T-cell (primary cell): Measurements from ENCODE around the gene ADRA2B. TPM values are rescaled to one million over a fixed set of nuclear protein-coding genes. Genes with fewer than 3 reads are reported as not detected.

Experiments
- ATAC-seq, 4 experiments: fragments of 200-7000 bp in 3 of 4; fragments of 150-1000 bp in 1 of 4; cut with Tn5 transposase; replicated peaks in 1 of 4; 1 replicate in 3 of 4; 2 replicates in 1 of 4; pipeline ENCODE4 v1.10.0; 2021; ENCODE audit warnings: moderate library complexity in 3 of 4, mild to moderate bottlenecking in 2 of 4, moderate number of reproducible peaks in 1 of 4
- CTCF ChIA-PET, 2 donors: fragments of 300-600 bp; sonication (Branson Sonifier 250); formaldehyde crosslinking; loops; one replicate each; lab custom pipeline; 2022; ENCODE audit warnings: antibody characterized with exemption in 2 of 2; lab: Charles Lee
- POLR2A ChIA-PET, 2 donors: fragments of 300-600 bp; sonication (Branson Sonifier 250); formaldehyde crosslinking; loops; one replicate each; lab custom pipeline; 2022; ENCODE audit warnings: antibody characterized with exemption in 2 of 2; lab: Charles Lee
- DNase-seq, 35 experiments: peaks; one replicate each; pipeline versions ENCODE4 v3.0.0 to v3.0.0-alpha.2; 2013 to 2023
- H3K27ac ChIP-seq: one replicate; pipeline ENCODE4 v1.5.1; 2013; ENCODE audit warnings: low read length
- H3K27me3 ChIP-seq, 2 experiments: replicated peaks in 1 of 2; 1 replicate in 1 of 2; 2 replicates in 1 of 2; pipeline versions ENCODE4 v1.6.1 to v1.7.0; 2013; ENCODE audit warnings: low read length in 1 of 2, mixed read lengths in 1 of 2; ENCODE audit not compliant: control insufficient read depth in 2 of 2, insufficient read depth in 2 of 2; ENCODE audit errors: extremely low read depth in 1 of 2
- H3K36me3 ChIP-seq, 2 donors: 1 replicate in 1 of 2; 2 replicates in 1 of 2; pipeline versions ENCODE4 v1.6.1 to v1.7.0; 2013; ENCODE audit warnings: low read length in 1 of 2; ENCODE audit not compliant: control insufficient read depth in 2 of 2, insufficient read depth in 1 of 2; ENCODE audit errors: extremely low read depth in 1 of 2
- H3K4me1 ChIP-seq, 2 experiments: 1 replicate in 1 of 2; 2 replicates in 1 of 2; pipeline versions ENCODE4 v1.6.1 to v1.7.0; 2013; ENCODE audit warnings: low read length in 2 of 2, mixed read lengths in 1 of 2; ENCODE audit not compliant: insufficient read depth in 2 of 2, control insufficient read depth in 1 of 2; ENCODE audit errors: extremely low read depth in 1 of 2
- H3K4me3 ChIP-seq, 2 donors: 1 replicate in 1 of 2; 2 replicates in 1 of 2; pipeline versions ENCODE4 v1.5.1 to v1.7.0; 2013; ENCODE audit warnings: mild to moderate bottlenecking in 2 of 2, low read length in 1 of 2, moderate library complexity in 1 of 2; ENCODE audit not compliant: control insufficient read depth in 1 of 2; ENCODE audit errors: extremely low read depth in 1 of 2
- H3K9me3 ChIP-seq: 2 replicates; pipeline ENCODE4 v1.7.0; 2013
- H3K27ac Mint-ChIP-seq, 2 donors: one replicate each; pipeline ENCODE4 v1.8.0; 2020 to 2021; ENCODE audit warnings: mild to moderate bottlenecking in 2 of 2, mixed read lengths in 2 of 2
- H3K27me3 Mint-ChIP-seq, 2 donors: one replicate each; pipeline ENCODE4 v1.8.0; 2021 to 2022; ENCODE audit warnings: mixed read lengths in 2 of 2
- H3K36me3 Mint-ChIP-seq: one replicate; pipeline ENCODE4 v1.8.0; 2021; ENCODE audit warnings: mixed read lengths
- H3K4me1 Mint-ChIP-seq, 3 donors: one replicate each; pipeline ENCODE4 v1.8.0; 2020 to 2022; ENCODE audit warnings: mixed read lengths in 3 of 3, mild to moderate bottlenecking in 1 of 3
- H3K4me3 Mint-ChIP-seq, 3 donors: one replicate each; pipeline ENCODE4 v1.8.0; 2020 to 2022; ENCODE audit warnings: mild to moderate bottlenecking in 3 of 3, mixed read lengths in 3 of 3, moderate library complexity in 3 of 3
- H3K9me3 Mint-ChIP-seq, 3 donors: one replicate each; pipeline ENCODE4 v1.8.0; 2020 to 2022; ENCODE audit warnings: mixed read lengths in 3 of 3
- WGBS: methylation state at CpG from one replicate; pipeline ENCODE4 v1.1.5; 2013; ENCODE audit warnings: missing lambda C conversion rate; ENCODE audit not compliant: insufficient coverage; 5-methylcytosine and 5-hydroxymethylcytosine counted together
- total RNA-seq, 35 experiments: library from RNA in 6 of 35; stranded (reverse) in 6 of 35; fragments of 120-200 nt in 1 of 35; gene quantifications; one replicate each; pipeline versions ENCODE4 v1.2.1 to v1.2.4 and lab custom pipeline; 2013 to 2026

Gene ADRA2B
- total RNA-seq, 5 donors from 2014 or later (not counting 1 experiment from before 2014, with no cell fraction given): 0.13 to 0.77 (median 0.18) TPM

GRCh38 chr2:96129528-96130120 lies 13.3 kb upstream of the ADRA2B start:
- Histone ChIP-seq H3K27ac (peak overlapping the region; percentile 12), H3K9me3 (no peaks in the 10 kb centered on the region), H3K36me3 (peaks cover 3 to 8% of the 10 kb centered on the region in 2 donors), H3K4me1 (peaks cover 0 to 26% of the 10 kb centered on the region in 2 experiments), H3K4me3 (no peak overlapping the region), H3K27me3 (peaks cover 0 to 2% of the 10 kb centered on the region in 2 experiments)
- peaks cover 27% of the 10 kb centered on the region for H3K36me3 Mint-ChIP-seq
- peaks cover 0 to 18% (median 15%) of the 10 kb centered on the region in 3 donors for H3K4me1 Mint-ChIP-seq
- H3K27ac Mint-ChIP-seq: no peak overlapping the region
- no peak overlapping the region for H3K4me3 Mint-ChIP-seq
- 98% methylated on average over 5 of the region's 16 CpGs for WGBS
- H3K9me3 Mint-ChIP-seq: no peaks in the 10 kb centered on the region
- peaks cover 0 to 3% of the 10 kb centered on the region in 2 donors for H3K27me3 Mint-ChIP-seq
- ATAC-seq (no peak), DNase-seq (peak in 2 of 35 experiments; percentile 30 to 51)
- ChIA-PET CTCF (interaction anchor here (1.9 to 2.1 kb wide), 2 partner anchors 45 to 46 kb away, joined by 5 to 12 read pairs; no protein-coding TSS in a partner anchor), POLR2A (no interaction called here)

- Histone ChIP-seq H3K4me1 (peaks cover 0 to 26% of the 10 kb centered on the region in 2 experiments), H3K9me3 (no peaks in the 10 kb centered on the region), H3K36me3 (peaks cover 3 to 13% of the 10 kb centered on the region in 2 donors), H3K27ac (no peak overlapping the region), H3K4me3 (no peak overlapping the region), H3K27me3 (peaks cover 0 to 10% of the 10 kb centered on the region in 2 experiments)
- CTCF ChIA-PET: no interaction called here
- POLR2A ChIA-PET: no interaction called here
- WGBS: 100% methylated on average over 1 of the region's 6 CpGs
- Mint-ChIP-seq H3K27ac (no peak overlapping the region), H3K36me3 (peaks cover 32% of the 10 kb centered on the region), H3K27me3 (peaks cover 0 to 4% of the 10 kb centered on the region in 2 donors), H3K9me3 (no peaks in the 10 kb centered on the region), H3K4me3 (no peak overlapping the region), H3K4me1 (peaks cover 0 to 18% (median 15%) of the 10 kb centered on the region in 3 donors)
- no peak for DNase-seq
- no peak for ATAC-seq
These were observed 12.1 kb upstream of the ADRA2B start for GRCh38 chr2:96128456-96128855.

DNA sequence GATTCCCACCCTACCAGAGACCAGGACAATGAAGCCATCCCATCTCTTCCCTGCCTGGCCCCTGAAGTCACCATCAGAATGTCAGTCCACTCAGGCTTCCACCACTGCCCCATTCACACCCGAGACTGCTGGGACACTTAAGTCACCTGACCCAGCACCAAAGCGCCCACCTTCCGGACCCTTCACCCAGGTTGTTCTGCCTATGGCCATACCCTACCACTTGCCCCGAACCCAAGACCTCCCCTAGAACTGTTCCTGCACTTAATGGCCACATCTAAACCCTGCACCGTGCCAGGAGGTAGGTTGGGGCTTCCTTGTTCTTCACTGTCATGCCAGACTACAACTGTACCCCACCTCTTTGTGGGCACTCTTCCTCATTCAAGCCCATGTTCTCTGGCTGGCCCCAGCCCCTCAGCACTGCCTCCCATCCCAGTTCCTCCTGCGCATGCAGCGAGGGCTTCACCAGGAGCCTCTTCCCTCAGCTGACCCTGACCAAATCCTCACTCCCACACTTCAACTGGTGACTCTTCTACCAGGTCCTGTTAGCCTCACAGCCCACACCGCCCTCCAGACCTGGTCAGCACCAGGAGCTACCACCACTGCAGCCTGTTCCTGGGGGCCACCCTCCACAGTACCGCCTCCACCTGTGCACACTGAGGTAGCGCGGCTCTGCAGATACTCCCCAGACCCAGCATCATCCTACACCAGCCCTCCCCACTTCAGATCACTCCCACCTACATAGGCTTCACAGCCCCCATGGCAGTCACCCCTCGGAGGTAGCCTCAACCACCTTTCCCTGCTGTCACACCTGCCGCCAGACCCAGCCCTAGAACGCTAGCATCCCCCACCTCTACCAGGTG lies 8.3 kb upstream of the ADRA2B start:
- Histone ChIP-seq H3K36me3 (peaks cover 0 to 7% of the 10 kb centered on the region in 2 donors), H3K9me3 (no peaks in the 10 kb centered on the region), H3K27me3 (peaks cover 0 to 48% of the 10 kb centered on the region in 2 experiments), H3K4me1 (peaks cover 0 to 5% of the 10 kb centered on the region in 2 experiments), H3K27ac (no peak overlapping the region), H3K4me3 (no peak overlapping the region)
- ChIA-PET CTCF (interaction anchor here in 1 of 2 donors (0.6 kb wide), 1 partner anchor 64 kb away, joined by 4 read pairs; no protein-coding TSS in a partner anchor), POLR2A (no interaction called here)
- Mint-ChIP-seq H3K4me3 (no peak overlapping the region), H3K4me1 (peaks cover 0 to 8% (median 0%) of the 10 kb centered on the region in 3 donors), H3K36me3 (peaks cover 28% of the 10 kb centered on the region), H3K27ac (no peak overlapping the region), H3K27me3 (peaks cover 22 to 23% of the 10 kb centered on the region in 2 donors), H3K9me3 (no peaks in the 10 kb centered on the region)
- no peak for DNase-seq
- no peak for ATAC-seq
- WGBS: 87% methylated on average over 14 of the region's 14 CpGs

DNA sequence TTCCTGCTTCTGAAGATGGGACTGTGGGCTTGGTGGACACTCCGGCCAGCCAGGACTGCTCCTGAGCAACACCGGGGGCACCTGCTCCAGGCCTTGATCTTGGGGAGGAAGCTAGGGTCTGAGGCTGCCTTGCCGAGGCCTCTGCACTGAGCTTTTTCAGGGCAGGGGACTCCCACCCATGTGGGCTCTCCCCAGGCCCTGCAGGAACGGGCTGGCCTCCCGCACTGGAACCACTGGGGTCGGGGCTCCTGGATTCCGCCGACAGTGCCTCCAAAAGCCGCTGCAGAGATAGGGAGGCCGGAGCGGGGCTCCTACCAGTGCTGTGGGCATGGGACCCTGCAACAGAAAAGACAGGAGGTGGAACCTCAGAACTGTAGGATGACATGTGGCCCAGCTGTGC lies 7.6 kb upstream of the ADRA2B start:
- no peaks in the 10 kb centered on the region for H3K4me1 ChIP-seq
- H3K36me3 ChIP-seq: peaks cover 0 to 6% of the 10 kb centered on the region in 2 donors
- no peaks in the 10 kb centered on the region for H3K9me3 Mint-ChIP-seq
- H3K4me1 Mint-ChIP-seq: peaks cover 0 to 7% (median 0%) of the 10 kb centered on the region in 3 donors
- no peak overlapping the region for H3K27ac ChIP-seq
- CTCF ChIA-PET: no interaction called here
- peaks cover 23 to 28% of the 10 kb centered on the region in 2 donors for H3K27me3 Mint-ChIP-seq
- H3K4me3 ChIP-seq: no peak overlapping the region
- WGBS: 92% methylated on average over 8 of the region's 11 CpGs
- H3K36me3 Mint-ChIP-seq: peaks cover 25% of the 10 kb centered on the region
- peaks cover 0 to 55% of the 10 kb centered on the region in 2 experiments for H3K27me3 ChIP-seq
- ATAC-seq (no peak), DNase-seq (no peak)
- H3K4me3 Mint-ChIP-seq: no peak overlapping the region
- POLR2A ChIA-PET: no interaction called here
- H3K9me3 ChIP-seq: no peaks in the 10 kb centered on the region
- H3K27ac Mint-ChIP-seq: no peak overlapping the region

DNA sequence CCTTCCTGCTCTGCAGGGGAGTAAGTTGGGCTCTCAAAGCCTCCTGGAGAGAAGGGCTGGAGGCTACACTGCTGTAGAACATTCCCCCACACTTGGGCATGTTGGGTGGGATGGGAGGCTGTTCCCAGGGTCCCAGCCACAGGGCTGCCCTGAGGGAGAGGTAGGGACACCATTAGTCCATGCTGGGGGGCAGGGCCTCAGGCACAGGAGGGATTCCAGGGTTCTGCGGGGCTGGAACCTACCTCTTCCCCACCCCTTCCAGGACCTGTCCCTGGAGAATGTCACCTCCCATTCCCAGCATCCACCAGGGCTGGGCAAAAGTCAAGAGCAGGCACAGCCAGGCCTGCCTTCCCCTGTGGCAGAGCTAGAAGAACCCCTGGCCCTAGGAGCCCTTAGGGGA lies 6.9 kb upstream of the ADRA2B start:
- no peak overlapping the region for H3K27ac ChIP-seq
- H3K4me1 Mint-ChIP-seq: peaks cover 0 to 7% (median 0%) of the 10 kb centered on the region in 3 donors
- no peak for ATAC-seq
- WGBS: no CpG with 5 or more reads among the region's 1 CpG
- no peaks in the 10 kb centered on the region for H3K4me1 ChIP-seq
- H3K9me3 ChIP-seq: no peaks in the 10 kb centered on the region
- no peak overlapping the region for H3K4me3 Mint-ChIP-seq
- no peak for DNase-seq
- H3K27ac Mint-ChIP-seq: no peak overlapping the region
- CTCF ChIA-PET: no interaction called here
- POLR2A ChIA-PET: no interaction called here
- no peak overlapping the region for H3K4me3 ChIP-seq
- H3K36me3 Mint-ChIP-seq: peaks cover 25% of the 10 kb centered on the region
- H3K9me3 Mint-ChIP-seq: no peaks in the 10 kb centered on the region
- H3K27me3 ChIP-seq: peaks cover 0 to 61% of the 10 kb centered on the region in 2 experiments
- H3K36me3 ChIP-seq: peaks cover 0 to 6% of the 10 kb centered on the region in 2 donors
- peaks cover 23 to 30% of the 10 kb centered on the region in 2 donors for H3K27me3 Mint-ChIP-seq

- H3K36me3 Mint-ChIP-seq: peaks cover 25% of the 10 kb centered on the region
- ChIA-PET POLR2A (no interaction called here), CTCF (no interaction called here)
- H3K4me1 ChIP-seq: peaks cover 0 to 5% of the 10 kb centered on the region in 2 experiments
- H3K9me3 ChIP-seq: no peaks in the 10 kb centered on the region
- H3K36me3 ChIP-seq: peaks cover 0 to 6% of the 10 kb centered on the region in 2 donors
- peaks cover 2 to 13% (median 5%) of the 10 kb centered on the region in 3 donors for H3K4me1 Mint-ChIP-seq
- H3K27me3 Mint-ChIP-seq: peaks cover 23 to 32% of the 10 kb centered on the region in 2 donors
- H3K9me3 Mint-ChIP-seq: no peaks in the 10 kb centered on the region
- H3K27ac ChIP-seq: no peak overlapping the region
- ATAC-seq (no peak), DNase-seq (no peak)
- H3K4me3 Mint-ChIP-seq: no peak overlapping the region
- H3K27me3 ChIP-seq: peaks cover 0 to 70% of the 10 kb centered on the region in 2 experiments
- no peak overlapping the region for H3K27ac Mint-ChIP-seq
- 80% methylated on average over 4 of the region's 5 CpGs for WGBS
- H3K4me3 ChIP-seq: no peak overlapping the region
These were observed 6.0 kb upstream of the ADRA2B start for GRCh38 chr2:96122391-96122790.
